HG02678 (cell line): ENCODE measurements around the gene FOLR2.
"Not testable (repeated sequence)": the region's sequence is repeated elsewhere in the genome, so short reads cannot be mapped to it uniquely, and the experiment has no call there.

ENCODE experiments used
- ATAC-seq: cut with Tn5 transposase; IDR thresholded peaks from one replicate; pipeline ENCODE4 v1.9.1; 2021; ENCODE audit warnings: mild to moderate bottlenecking, moderate library complexity; ENCODE audit not compliant: unreplicated experiment

Gene FOLR2

GRCh38 chr11:72204886-72205285 is 11.7 kb upstream of the FOLR2 start:
- no peak for ATAC-seq

GRCh38 chr11:72206794-72207193 is 9.8 kb upstream of the FOLR2 start:
- ATAC-seq: not testable (repeated sequence)

GRCh38 chr11:72208281-72208680 is 8.3 kb upstream of the FOLR2 start:
- no peak for ATAC-seq

- no peak for ATAC-seq
Observed at GRCh38 chr11:72209101-72209500, 7.5 kb upstream of the FOLR2 start.

GRCh38 chr11:72217841-72218240 is 1.2 kb downstream of the FOLR2 start:
- ATAC-seq: no peak

GRCh38 chr11:72218251-72218745 is 1.7 kb downstream of the FOLR2 start:
- ATAC-seq: no peak

GRCh38 chr11:72220696-72221363 is 4.2 kb downstream of the FOLR2 start:
- ATAC-seq: no peak

GRCh38 chr11:72221386-72222075 is 4.9 kb downstream of the FOLR2 start:
- ATAC-seq: no peak

GRCh38 chr11:72222106-72222891 is 5.7 kb downstream of the FOLR2 start:
- no peak for ATAC-seq

- peak; percentile 74 for ATAC-seq
Observed at GRCh38 chr11:72222907-72223614, 6.5 kb downstream of the FOLR2 start.

- peak; percentile 56 for ATAC-seq
Observed at GRCh38 chr11:72223615-72224563, 7.3 kb downstream of the FOLR2 start.

GRCh38 chr11:72224564-72225410 is 8.2 kb downstream of the FOLR2 start, which contains the start of gene INPPL1:
TSS of gene INPPL1 (plus strand) at chr11:72224767. CDS start at chr11:72224985, 218 bp downstream.
- ATAC-seq: no peak

GRCh38 chr11:72225411-72225951 is 8.9 kb downstream of the FOLR2 start:
- ATAC-seq: no peak

- ATAC-seq: no peak
Observed at GRCh38 chr11:72226701-72227100, 10.1 kb downstream of the FOLR2 start.

- no peak for ATAC-seq
Observed at GRCh38 chr11:72227316-72228228, 11.0 kb downstream of the FOLR2 start.

GRCh38 chr11:72228229-72228843 is 11.7 kb downstream of the FOLR2 start:
- ATAC-seq: no peak

GRCh38 chr11:72228844-72229231 is 12.2 kb downstream of the FOLR2 start:
- ATAC-seq: no peak
